ENCODE results near the gene CYP2R1.

The CYP2R1 gene

DNA sequence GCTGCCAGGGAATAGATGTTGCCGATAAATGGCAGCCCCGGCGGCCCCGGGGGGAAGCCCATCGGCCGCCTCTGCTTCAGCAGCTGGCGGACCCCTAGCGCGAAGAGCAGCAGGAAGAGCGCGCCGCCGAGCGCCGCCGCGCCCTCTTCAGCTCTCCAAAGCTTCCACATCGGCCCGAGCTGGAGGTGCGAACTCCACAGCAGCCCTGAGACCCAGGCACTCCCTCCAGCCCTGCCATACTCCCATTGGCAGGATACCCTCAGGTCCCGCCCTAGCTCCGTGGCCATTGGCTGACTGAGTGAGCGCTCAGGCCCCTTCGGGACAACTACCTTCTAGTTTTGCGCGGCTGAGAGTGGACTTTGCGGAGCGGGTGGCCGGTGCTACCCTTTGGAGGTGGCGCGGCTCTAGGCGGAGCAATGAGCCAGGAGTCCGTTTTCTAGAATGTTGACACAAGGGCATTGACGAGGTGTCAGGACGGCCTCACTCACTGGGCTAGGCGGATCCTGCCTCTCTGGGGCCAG, at the start of gene CYP2R1:
TSS of gene CYP2R1 (minus strand) at position 196 of the 521 bp plus-strand sequence. CDS start at position 170, 26 bp downstream.
- FAIRE-seq (no peak), DNase-seq (ENCODE audit: insufficient read length, low spot score) (peak; percentile 21)

GRCh38 chr11:14938936-14939335, 46.9 kb upstream of the CYP2R1 start:
- FAIRE-seq (no peak), DNase-seq (ENCODE audit: insufficient read length, low spot score) (no peak)

- DNase-seq (ENCODE audit: insufficient read length, low spot score) = no peak
- FAIRE-seq = no peak
These were observed 42.8 kb upstream of the CYP2R1 start for GRCh38 chr11:14934641-14935351.

GRCh38 chr11:14932447-14932846, 40.4 kb upstream of the CYP2R1 start:
- FAIRE-seq (no peak), DNase-seq (ENCODE audit: insufficient read length, low spot score) (no peak)

DNA sequence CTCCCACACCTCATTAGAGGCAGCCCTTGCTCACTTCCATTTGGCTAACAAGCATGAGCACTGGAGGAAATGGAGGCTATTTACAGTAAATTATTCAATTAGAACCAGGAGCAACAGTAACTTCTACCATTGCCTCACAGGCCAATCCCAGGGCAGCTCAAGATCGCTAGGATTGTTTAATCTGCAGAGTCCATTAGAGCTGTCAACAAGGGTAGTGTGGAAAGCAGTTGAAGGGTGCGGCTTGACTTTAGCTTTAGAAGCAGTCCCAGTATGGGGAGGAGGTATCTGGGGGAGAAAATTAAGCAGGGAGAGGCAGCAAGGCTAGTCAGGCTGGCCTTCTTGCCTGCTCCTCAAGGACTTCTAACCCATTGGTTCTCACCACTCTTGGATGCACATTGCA, 38.3 kb upstream of the CYP2R1 start:
- FAIRE-seq (no peak), DNase-seq (ENCODE audit: insufficient read length, low spot score) (no peak)

DNA sequence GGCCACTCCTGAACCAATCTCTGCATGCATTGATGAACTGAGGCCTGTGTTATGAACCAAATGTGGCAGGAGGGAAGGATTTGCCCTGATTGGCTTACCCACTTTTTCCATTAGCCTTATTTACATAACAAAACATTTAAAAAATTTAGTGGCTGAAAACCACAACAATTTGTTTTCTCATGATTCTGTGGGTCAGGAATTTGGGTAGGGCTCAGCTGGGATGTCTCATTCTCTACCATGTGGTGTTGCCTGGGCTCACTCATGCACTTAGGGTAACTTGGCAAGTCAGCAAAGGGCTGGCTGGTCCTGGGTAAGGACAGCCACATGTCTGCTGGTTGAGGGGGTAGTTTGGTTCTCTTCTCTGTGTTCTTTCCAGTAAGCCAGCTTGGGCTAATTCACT, 35.1 kb upstream of the CYP2R1 start:
- no peak for DNase-seq (ENCODE audit: insufficient read length, low spot score)

DNA sequence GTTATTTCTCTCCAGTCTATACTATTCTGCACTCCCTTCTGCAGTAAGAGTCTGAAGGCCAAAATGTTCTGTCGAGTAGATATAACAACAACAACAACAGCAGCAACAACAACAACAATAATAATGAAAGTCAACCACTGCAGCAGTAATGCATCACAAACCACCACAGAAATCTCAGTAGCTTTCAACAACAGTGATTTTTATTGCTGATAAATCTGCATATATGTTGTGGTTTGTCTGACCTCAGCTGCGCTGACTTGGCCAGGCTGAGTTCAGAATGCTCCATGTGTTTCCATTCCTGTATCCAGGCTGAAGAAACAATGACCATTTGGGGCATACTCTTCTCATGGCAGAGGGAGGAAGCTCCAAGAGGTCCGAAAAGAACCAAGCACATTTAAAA, 32.3 kb upstream of the CYP2R1 start:
- FAIRE-seq = no peak
- no peak for DNase-seq (ENCODE audit: insufficient read length, low spot score)

More for the DNA sequence above, 35.1 kb upstream of the CYP2R1 start:
- no peak for FAIRE-seq

GRCh38 chr11:14916403-14916802, 24.4 kb upstream of the CYP2R1 start:
- FAIRE-seq (no peak), DNase-seq (ENCODE audit: insufficient read length, low spot score) (no peak)

DNA sequence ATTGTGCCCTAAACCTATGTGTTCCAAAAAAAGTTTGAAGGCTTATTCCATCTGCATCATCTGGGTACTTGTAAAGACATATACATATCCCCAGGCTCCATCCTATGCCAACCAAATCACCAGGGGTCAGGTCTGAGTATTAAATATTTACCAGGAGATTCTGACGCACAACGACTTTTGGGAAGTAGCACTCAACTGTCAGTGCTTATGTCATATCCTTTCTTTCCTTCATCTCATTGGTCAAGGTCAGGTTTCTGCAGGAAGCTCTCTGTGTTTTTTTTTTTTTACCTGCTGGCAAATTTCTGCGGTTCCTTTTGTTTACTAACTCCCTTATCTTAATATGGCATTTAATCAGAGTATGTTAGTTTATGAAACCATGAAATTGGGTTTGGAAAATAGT, 22.5 kb upstream of the CYP2R1 start:
- DNase-seq (ENCODE audit: insufficient read length, low spot score) = no peak
- no peak for FAIRE-seq

GRCh38 chr11:14908214-14908880, 16.3 kb upstream of the CYP2R1 start:
- no peak for DNase-seq (ENCODE audit: insufficient read length, low spot score)
- FAIRE-seq = no peak

DNA sequence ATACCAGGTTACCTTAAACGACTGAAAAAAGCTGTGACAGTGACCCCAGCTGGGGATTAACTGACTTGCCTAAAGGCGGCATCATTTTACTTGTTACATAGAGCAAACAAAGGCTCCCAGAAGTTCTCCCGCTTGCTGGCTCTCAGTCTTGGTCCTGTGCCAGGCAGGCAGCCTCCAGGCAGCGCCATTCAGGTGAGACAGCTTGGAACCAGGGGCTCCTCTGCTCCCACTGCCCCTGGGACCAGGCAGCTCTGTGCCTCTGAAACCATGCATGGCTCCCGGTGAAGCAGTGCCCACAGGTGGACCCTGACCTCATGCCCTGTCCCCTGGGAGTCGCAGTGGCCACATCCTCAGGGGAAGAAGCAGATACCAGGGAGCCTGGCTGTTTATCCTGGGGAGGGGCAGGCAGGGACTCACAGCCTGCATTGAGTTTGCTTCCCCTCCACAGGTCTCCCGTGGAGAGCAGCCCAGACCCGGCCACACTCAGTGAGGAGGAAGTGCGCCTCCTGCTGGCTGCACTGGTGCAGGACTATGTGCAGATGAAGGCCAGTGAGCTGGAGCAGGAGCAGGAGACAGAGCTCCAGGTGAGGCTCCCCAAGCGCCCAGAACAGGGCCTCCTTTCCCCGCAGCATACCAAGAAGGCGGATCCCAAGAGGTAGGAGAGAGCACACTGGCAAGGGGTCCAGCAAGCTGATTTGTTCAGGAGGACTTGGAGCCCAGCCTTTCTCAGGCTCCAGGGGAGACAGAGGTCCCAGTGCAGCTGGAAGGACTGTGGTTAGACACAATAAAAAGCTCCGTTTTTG, 15.6 kb upstream of the CYP2R1 start:
- DNase-seq (ENCODE audit: insufficient read length, low spot score) = no peak
- no peak for FAIRE-seq

DNA sequence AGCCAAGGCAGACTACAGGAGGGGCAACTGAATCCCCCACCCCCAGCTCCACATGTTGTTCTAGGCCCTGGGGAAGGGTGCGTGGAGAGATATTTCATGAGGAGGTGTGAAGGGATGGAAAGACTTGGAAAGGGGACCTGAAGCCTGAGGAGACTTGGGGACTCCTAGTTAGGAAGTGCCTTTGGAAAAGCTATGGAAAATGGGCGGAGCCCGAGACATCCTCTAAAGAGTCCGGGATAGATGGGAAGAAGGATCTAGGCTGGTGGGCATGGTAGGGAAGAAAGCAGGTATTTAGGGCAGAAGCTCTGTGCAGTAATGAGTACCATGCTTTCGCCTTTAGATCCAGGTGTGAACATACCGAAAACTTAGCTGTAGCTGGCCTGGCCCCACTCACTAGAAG, 15.0 kb upstream of the CYP2R1 start:
- FAIRE-seq (no peak), DNase-seq (ENCODE audit: insufficient read length, low spot score) (no peak)

DNA sequence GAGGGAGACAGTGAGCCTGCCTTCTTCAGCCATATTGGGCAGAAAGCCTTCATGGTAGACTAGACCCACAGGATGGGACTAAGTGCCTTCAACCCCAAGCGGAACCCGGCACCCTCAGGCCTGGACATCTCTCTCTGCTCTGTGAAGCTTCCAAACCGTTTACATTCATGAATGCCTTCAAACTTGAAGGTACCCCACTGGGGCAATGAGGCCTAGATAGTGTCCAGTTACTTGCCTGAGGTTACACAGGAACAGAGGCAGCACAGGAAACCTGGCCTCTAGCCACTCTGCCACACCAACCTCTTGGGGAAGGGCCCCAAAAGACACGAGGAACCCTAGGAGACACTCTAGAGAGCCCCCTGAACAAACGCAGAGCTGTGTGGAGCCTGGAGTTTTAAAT, 14.5 kb upstream of the CYP2R1 start:
- DNase-seq (ENCODE audit: insufficient read length, low spot score) (no peak), FAIRE-seq (no peak)

GRCh38 chr11:14905104-14906033, 13.3 kb upstream of the CYP2R1 start:
- FAIRE-seq = no peak
- DNase-seq (ENCODE audit: insufficient read length, low spot score) = no peak

DNA sequence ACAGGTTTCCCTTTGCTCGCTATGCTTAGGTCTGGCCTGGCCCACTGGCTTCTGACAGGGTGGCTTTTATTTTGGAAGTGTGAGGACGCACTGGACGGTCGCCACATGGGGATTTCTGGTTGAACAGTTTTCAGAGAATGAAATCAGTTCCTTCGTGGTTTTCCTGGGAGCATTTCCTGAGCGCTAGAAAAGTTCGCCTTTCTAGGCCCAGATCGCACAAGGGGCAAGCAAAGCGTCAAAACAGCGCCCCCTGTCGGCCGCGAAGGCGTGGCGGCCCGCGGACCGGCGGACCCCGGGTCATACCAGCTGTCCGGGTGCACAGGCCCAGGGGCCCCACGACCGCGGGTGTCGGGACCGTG, 12.7 kb upstream of the CYP2R1 start:
- no peak for FAIRE-seq
- no peak for DNase-seq (ENCODE audit: insufficient read length, low spot score)

- DNase-seq (ENCODE audit: insufficient read length, low spot score) (no peak), FAIRE-seq (no peak)
These were observed 10.8 kb upstream of the CYP2R1 start for GRCh38 chr11:14902650-14903350.

DNA sequence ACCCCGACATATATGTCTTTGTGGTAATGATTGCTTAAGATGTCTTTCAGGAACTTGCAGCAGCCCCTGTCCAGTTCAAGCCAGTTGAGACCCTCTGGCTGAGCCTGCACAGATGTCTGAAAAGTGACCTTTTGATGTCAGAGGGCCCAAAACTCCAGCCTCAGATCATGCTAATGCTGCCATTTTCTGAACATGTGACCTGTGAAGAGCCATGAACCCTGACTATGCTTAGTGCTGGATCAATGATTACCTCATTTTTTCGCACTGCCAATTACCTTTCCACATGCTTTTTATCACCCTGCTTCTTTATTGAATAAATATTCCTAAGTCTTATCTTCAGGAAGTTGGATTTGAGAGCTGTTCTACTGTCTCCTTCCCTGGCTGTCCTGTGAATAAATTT, 6.9 kb upstream of the CYP2R1 start:
- FAIRE-seq = no peak
- no peak for DNase-seq (ENCODE audit: insufficient read length, low spot score)

- DNase-seq (ENCODE audit: insufficient read length, low spot score) (no peak), FAIRE-seq (no peak)
These were observed 6.3 kb upstream of the CYP2R1 start for GRCh38 chr11:14898355-14898754.

DNA sequence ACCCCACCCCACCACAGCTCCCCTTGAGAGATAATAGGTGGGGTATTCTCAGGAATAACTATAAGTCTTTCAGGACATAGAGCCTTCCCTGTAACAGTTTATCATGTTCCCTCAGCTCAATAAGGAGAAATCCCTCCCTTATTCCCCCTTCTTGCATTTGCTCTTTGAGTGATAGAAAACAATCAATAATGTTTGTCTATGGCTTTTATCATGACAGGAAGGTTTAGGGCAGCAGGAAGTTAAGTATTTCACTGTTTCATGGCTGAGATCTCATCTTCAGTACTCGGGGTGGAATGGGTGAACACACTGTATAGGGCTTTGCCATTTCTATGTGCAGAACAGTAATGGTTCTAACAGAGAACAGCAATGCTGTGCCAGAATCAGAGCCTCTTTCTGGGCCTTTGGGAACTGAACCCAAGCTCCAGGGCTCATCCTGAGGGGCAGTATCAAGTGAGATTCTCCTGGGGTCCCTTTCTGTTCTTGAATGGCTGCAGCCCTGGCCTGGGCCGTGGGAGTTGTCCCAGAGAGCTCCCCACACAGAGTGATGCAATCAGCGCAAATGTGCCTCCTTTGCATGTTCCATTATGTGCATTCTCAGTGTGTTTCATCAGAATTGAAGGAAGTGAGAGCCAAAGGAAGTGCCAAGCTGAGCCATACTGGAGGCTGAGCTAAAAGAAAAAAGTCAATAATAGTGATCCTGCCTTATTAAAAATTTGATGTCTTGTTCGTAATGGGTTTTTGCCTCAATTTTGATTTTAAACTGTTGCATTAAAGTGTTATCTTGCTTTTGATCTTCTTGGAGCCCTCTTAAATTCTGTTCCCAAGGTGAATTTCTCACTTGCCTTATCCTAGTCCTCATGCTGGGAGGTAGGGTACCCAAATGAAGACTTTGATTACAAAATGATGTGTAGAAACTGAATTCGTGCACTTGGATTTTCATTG, 2.9 kb upstream of the CYP2R1 start:
- DNase-seq (ENCODE audit: insufficient read length, low spot score) (no peak), FAIRE-seq (no peak)
